Hematopoietic multipotent progenitor cell treated with erythropoietin and hydrocortisone succinate and interleukin-3 and kit ligand, for 6 days (in vitro differentiated cells): ENCODE results near the gene SUCNR1.
"Not testable (repeated sequence)": the region's sequence is repeated elsewhere in the genome, so short reads cannot be mapped to it uniquely, and the experiment has no call there.

Source experiments
- DNase-seq: peaks from one replicate; pipeline ENCODE4 v3.0.0-alpha.2; 2015

SUCNR1 gene

GRCh38 chr3:151871639-151872468 is 1.6 kb upstream of the SUCNR1 start:
- peak; percentile 86 for DNase-seq

- peak; percentile 41 for DNase-seq
Measured at GRCh38 chr3:151874079-151874478, 636 bp downstream of the SUCNR1 start.

GRCh38 chr3:151875759-151876158 is 2.3 kb downstream of the SUCNR1 start:
- peak; percentile 85 for DNase-seq

DNA sequence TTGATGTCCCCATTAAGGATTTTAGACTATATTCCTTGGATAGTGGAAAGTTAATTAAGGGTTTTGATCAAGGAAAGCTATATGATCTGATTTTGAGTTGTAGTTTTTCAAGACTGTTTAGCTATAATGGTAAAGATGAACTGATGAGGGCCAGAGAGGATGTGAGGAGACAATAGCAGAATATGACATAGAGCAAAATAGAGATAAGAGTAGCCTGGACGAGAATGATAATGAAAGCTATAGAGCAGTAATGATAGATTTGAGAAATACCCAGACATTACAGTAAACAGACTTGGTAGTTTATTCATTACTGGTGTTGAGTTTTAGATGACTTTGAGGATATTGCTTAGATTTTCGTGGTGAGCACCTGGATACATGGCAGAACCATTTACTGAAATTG is 3.8 kb downstream of the SUCNR1 start:
- peak; percentile 81 for DNase-seq

DNA sequence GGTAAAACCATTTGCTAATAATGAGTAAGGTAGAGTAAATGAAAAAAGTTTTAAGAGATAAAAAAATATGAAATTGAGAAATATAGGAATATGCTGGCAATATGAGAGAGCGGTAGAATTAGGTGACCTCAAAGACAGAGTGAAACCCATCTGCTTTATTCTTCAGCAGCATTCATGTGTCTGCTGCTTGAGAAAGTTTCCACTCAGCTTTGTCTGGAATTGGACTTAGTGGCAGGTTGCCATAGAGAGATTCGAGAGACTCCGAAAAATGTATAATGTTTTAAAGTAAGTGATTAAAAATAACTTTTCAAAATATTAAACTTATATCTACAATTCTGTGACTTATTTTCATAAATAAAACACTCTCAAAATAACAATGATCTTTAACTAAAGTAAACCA is 5.0 kb downstream of the SUCNR1 start:
- no peak for DNase-seq

GRCh38 chr3:151879037-151879436 is 5.6 kb downstream of the SUCNR1 start:
- no peak for DNase-seq

DNA sequence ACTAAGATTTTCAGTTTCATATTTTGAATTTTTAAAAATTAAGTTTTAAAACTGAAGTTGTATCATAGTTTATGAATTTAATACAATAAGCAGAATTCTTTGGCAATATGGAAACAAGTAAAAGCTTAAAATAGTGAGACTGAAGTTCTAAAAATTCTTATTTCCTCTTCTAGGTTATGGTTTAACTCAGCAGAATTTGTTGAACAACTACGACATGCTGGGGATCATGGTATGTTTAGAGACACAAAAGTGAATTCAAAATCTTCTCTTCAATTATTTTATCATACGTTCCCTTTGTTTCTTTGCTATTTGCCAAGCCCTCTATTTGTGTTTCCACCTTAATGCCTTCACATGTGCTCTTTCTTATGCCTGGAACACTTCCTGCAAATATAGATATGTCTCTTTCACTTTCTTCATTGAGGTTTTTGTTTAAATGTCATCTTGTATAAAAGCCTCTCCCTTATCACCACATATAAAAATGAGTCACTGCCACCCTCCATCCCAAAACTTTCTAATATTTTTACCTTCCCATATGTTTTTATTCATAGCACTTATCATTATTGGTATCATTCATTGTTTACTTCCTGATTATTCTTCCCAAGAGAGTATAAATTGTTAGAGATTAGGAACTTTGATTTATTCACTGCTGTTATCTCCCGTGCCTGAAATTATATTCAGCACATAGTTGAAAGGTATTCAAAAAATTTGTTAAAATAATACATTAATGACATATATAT is 6.4 kb downstream of the SUCNR1 start:
- DNase-seq: no peak

- DNase-seq: no peak
Measured at GRCh38 chr3:151880416-151880690, 6.9 kb downstream of the SUCNR1 start.

DNA sequence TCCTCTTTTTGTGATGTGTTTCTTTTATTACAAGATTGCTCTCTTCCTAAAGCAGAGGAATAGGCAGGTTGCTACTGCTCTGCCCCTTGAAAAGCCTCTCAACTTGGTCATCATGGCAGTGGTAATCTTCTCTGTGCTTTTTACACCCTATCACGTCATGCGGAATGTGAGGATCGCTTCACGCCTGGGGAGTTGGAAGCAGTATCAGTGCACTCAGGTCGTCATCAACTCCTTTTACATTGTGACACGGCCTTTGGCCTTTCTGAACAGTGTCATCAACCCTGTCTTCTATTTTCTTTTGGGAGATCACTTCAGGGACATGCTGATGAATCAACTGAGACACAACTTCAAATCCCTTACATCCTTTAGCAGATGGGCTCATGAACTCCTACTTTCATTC is 7.7 kb downstream of the SUCNR1 start:
- DNase-seq: no peak

DNA sequence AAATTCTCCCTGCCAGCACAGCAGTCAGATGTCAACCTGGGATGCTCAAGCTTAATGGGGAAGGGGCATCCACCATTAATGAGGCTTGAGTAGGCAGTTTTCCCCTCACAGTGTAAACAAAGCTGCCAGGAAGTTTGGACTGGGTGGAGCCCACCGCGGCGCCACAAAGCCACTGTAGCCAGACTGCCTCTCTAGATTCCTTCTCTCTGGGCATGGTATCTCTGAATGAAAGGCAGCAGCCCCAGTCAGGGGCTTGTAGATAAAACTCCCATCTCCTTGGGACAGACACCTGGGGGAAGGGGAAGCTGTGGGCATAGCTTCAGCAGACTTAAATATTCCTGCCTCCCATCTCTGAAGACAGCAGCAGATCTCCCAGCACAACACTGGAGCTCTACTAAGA is 12.0 kb downstream of the SUCNR1 start:
- DNase-seq: peak; percentile 82

DNA sequence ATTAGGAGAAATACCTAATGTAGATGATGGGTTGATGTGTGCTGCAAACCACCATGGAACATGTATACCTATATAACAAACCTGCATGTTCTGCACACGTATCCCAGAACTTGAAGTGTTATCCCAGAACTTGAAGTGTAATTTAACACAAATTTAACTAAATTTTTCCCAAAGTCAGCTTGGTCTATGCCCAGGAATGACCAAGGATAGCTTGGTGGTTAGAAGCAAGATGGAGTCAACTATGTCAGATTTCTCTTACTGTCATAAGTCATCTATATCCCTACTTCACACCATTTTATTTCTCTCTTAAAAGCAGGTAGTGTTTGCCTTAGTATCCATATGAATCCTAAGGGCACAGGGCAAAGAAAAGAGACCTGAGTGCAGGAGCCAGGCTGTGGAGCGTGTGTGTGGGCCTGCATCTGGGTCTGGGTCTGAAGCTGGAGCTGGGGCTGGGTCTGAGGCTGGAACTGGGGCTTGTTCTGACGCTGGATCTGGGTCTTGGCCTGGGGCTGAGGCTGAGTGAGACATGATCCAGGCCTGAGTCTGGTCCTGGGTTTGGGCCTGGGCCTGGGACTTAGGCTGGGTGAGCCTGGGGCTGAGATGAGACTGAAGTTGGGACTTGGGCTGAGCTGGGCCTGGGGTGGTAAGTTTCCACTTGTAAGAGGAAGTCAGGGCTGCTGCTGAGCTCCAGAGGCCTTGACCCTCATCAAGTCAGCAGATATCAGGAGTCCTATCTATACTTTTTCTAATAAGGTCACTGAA is 14.2 kb downstream of the SUCNR1 start:
- not testable (repeated sequence) for DNase-seq

DNA sequence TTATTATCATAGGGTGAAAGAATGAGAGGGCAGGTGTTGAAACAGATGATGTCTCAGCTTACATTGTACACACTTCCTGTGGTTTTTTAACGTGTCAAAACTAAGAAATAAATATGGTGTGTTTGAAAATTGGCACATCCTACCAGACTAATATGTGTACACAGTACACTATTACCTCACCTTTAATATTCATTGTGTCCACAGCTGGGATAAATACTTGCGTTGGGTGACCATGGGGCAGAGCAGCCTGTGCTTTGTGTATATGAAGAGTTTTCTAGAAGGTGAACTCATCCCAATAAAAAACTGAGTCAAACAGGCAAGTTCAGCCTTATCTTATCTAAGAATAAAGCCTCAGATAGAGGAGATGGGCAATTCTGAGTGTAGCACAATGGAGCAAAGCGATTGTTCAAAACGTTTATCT is 17.3 kb downstream of the SUCNR1 start:
- DNase-seq: peak; percentile 72

DNA sequence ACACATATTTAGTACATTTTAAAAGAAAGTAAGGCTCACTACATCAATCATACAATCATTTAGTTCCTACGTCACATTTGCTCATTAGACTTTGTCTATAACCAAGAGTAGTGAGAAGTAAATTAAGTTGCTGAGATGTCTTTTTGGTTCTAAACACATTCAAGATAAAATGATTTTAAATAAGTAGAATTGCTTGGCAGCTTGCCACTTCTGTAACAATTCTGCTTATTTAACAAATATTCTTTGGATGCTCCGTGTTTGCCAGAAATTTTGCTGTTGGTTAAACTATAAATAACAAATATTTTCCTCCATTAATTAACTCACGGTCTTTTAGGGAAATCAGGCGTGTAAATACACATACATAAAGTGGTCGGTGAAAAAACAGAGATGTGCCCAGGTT is 18.3 kb downstream of the SUCNR1 start:
- no peak for DNase-seq

- no peak for DNase-seq
Measured at GRCh38 chr3:151894219-151894618, 20.8 kb downstream of the SUCNR1 start.

GRCh38 chr3:151895478-151896241 is 22.2 kb downstream of the SUCNR1 start:
- no peak for DNase-seq

- DNase-seq: peak; percentile 32
Measured at GRCh38 chr3:151896246-151897012, 23.0 kb downstream of the SUCNR1 start.

- not testable (repeated sequence) for DNase-seq
Measured at GRCh38 chr3:151898121-151898520, 24.7 kb downstream of the SUCNR1 start.

DNA sequence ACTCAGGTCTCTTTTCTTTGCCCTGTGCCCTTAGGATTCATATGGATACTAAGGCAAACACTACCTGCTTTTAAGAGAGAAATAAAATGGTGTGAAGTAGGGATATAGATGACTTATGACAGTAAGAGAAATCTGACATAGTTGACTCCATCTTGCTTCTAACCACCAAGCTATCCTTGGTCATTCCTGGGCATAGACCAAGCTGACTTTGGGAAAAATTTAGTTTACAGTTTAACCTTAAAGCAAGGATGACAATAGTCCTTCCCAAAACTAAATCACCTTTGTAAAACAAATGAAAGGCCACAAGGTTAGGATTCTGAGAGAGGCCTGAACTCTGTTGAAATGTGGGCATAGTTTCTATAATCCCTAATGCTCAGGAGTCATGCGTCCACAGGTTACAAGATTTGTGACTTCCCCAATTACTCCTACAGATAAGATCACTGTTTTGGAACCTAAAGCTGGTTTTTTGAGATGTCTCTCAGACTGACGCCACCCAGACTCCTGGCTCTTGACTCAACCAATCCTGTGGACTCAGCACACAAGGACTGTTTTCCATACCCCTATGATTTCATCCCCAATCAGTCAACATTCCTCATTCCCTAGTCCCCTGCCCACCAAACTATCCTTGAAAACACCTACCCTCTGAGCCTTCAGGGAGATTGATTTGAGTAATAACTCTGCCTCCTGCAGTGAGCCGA is 25.3 kb downstream of the SUCNR1 start:
- peak; percentile 39 for DNase-seq

DNA sequence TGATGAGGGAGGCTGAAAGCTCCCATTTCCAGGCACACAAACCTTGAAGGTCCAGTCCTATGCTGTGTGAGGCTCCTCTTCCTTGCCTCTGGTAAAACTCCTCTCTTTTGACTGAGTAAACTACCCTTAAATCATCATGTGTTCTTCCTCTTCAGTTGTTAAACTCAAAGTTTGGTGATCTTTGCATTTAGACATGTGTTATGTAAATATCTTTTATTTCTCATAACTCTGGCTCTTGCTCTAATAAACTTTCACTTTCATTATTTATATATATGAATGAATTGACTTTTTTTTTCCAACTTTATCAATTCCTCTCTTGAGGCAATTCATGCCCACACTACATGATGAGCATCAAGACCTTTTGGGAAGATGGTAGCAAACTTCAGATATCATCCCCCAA is 26.6 kb downstream of the SUCNR1 start:
- no peak for DNase-seq

GRCh38 chr3:151900460-151900859 is 27.0 kb downstream of the SUCNR1 start:
- no peak for DNase-seq

- DNase-seq: no peak
Measured at GRCh38 chr3:151900884-151901643, 27.6 kb downstream of the SUCNR1 start.
